ENCODE data around the gene OXSR1. TPM values are rescaled to one million over a fixed set of nuclear protein-coding genes. Genes with fewer than 3 reads are reported as not detected.

Gene OXSR1
- total RNA-seq, 1 experiment from 2014 or later = 33.2 TPM

GRCh38 chr3:38117748-38118420 lies 47.5 kb upstream of the OXSR1 start:
- no peak overlapping the region for H3K4me3 ChIP-seq (ENCODE audit: low read depth in 2 of 2, low read length in 2 of 2)
- BruUV-seq (replicated peaks) = no TSS peak
- intact Hi-C loops (cut with micrococcal nuclease; ENCODE audit: unreplicated experiment) = no loop called here
- no peak overlapping the region for H3K27ac ChIP-seq (ENCODE audit: low read length)
- H3K9me3 ChIP-seq (ENCODE audit: control insufficient read depth, insufficient read depth, low read depth, low read length) = no peaks in the 10 kb centered on the region
- no peak for TF ChIP-seq REST (IDR thresholded peaks at IDR 0.05; ENCODE audit: insufficient read depth in 1 of 2, low read depth in 2 of 2, low read length in 1 of 2)
- TF ChIP-seq TCF7L2 (IDR thresholded peaks at IDR 0.05; ENCODE audit: low read depth, low read length) = no peak
- TF ChIP-seq POLR2AphosphoS5 (IDR thresholded peaks at IDR 0.05; ENCODE audit: low read depth, low read length) = no peak
- no peak for TF ChIP-seq SIN3A (IDR thresholded peaks at IDR 0.05; ENCODE audit: borderline replicate concordance, insufficient read depth, low read depth, low read length)
- TF ChIP-seq, protein P1, sequence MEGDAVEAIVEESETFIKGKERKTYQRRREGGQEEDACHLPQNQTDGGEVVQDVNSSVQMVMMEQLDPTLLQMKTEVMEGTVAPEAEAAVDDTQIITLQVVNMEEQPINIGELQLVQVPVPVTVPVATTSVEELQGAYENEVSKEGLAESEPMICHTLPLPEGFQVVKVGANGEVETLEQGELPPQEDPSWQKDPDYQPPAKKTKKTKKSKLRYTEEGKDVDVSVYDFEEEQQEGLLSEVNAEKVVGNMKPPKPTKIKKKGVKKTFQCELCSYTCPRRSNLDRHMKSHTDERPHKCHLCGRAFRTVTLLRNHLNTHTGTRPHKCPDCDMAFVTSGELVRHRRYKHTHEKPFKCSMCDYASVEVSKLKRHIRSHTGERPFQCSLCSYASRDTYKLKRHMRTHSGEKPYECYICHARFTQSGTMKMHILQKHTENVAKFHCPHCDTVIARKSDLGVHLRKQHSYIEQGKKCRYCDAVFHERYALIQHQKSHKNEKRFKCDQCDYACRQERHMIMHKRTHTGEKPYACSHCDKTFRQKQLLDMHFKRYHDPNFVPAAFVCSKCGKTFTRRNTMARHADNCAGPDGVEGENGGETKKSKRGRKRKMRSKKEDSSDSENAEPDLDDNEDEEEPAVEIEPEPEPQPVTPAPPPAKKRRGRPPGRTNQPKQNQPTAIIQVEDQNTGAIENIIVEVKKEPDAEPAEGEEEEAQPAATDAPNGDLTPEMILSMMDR (IDR thresholded peaks at IDR 0.05) = peak; percentile 76
- ChIA-PET POLR2A (no interaction called here), CTCF (interaction anchor here (0.5 to 0.7 kb wide), 3 partner anchors 39 to 227 kb away, joined by 3 to 10 read pairs (median 6); no protein-coding TSS in a partner anchor)
- no peaks in the 10 kb centered on the region for H3K27me3 ChIP-seq (ENCODE audit: control insufficient read depth, insufficient read depth, low read length)
- peak; percentile 70 for ATAC-seq
- in situ Hi-C loops (cut with HindIII; ENCODE audit: low pct_unique_long_range_greater_than_20kb, low sequenced_read_pairs) = no loop called here
- DNase-seq (ENCODE audit: low read depth, low spot score) = peak; percentile 59
- H3K4me1 ChIP-seq (ENCODE audit: control insufficient read depth, insufficient read depth, low read length) = no peaks in the 10 kb centered on the region
- no peaks in the 10 kb centered on the region for H3K36me3 ChIP-seq (ENCODE audit: control insufficient read depth, insufficient read depth, low read length)

- no peaks in the 10 kb centered on the region for H3K27me3 ChIP-seq (ENCODE audit: control insufficient read depth, insufficient read depth, low read length)
- BruUV-seq (replicated peaks) = TSS peak; percentile 65
- in situ Hi-C loops (cut with HindIII; ENCODE audit: low pct_unique_long_range_greater_than_20kb, low sequenced_read_pairs) (no loop called here), intact Hi-C loops (cut with micrococcal nuclease; ENCODE audit: unreplicated experiment) (no loop called here)
- H3K4me3 ChIP-seq (ENCODE audit: low read depth in 2 of 2, low read length in 2 of 2) = no peak overlapping the region
- ChIA-PET POLR2A (no interaction called here), CTCF (interaction anchor here (0.5 to 0.7 kb wide), 3 partner anchors 12 to 226 kb away, joined by 3 to 6 read pairs (median 3); no protein-coding TSS in a partner anchor)
- no peaks in the 10 kb centered on the region; the same call in 1 of the 2 replicates for H3K36me3 ChIP-seq (ENCODE audit: control insufficient read depth, insufficient read depth, low read length)
- no peaks in the 10 kb centered on the region for H3K4me1 ChIP-seq (ENCODE audit: control insufficient read depth, insufficient read depth, low read length)
- ATAC-seq (0 out of 2 replicates have a peak, but pooled peaks have one; percentile 2), DNase-seq (ENCODE audit: low read depth, low spot score) (no peak)
- TF ChIP-seq TCF7L2 (IDR thresholded peaks at IDR 0.05; ENCODE audit: low read depth, low read length) = no peak
- TF ChIP-seq SIN3A (IDR thresholded peaks at IDR 0.05; ENCODE audit: borderline replicate concordance, insufficient read depth, low read depth, low read length) = no peak
- TF ChIP-seq, protein P1 (IDR thresholded peaks at IDR 0.05) = no peak
- no peak for TF ChIP-seq REST (IDR thresholded peaks at IDR 0.05; ENCODE audit: insufficient read depth in 1 of 2, low read depth in 2 of 2, low read length in 1 of 2)
- no peaks in the 10 kb centered on the region for H3K9me3 ChIP-seq (ENCODE audit: control insufficient read depth, insufficient read depth, low read depth, low read length)
- no peak overlapping the region for H3K27ac ChIP-seq (ENCODE audit: low read length)
Measured at GRCh38 chr3:38118421-38119247, 46.7 kb upstream of the OXSR1 start.

All from Panc1 (cell line).